Neural progenitor cell (in vitro differentiated cells): ENCODE measurements around the gene STK4. TPM values are rescaled to one million over a fixed set of nuclear protein-coding genes. Genes with fewer than 3 reads are reported as not detected.

Experiments
- DNase-seq: peaks from one replicate; pipeline ENCODE4 v3.0.0-alpha.2; 2016; ENCODE audit warnings: low spot score
- H2AFZ ChIP-seq: fragments of 200-600 bp; sonication (generic); replicated peaks from 2 replicates; pipeline ENCODE4 v1.6.1; 2016; ENCODE audit warnings: antibody characterized with exemption
- H3F3A ChIP-seq: fragments of 200-600 bp; sonication (generic); 2 replicates; pipeline ENCODE4 v1.6.1; 2016; ENCODE audit warnings: antibody characterized with exemption, low read depth
- H3K27ac ChIP-seq: fragments of 200-600 bp; sonication (generic); 2 replicates; pipeline ENCODE4 v1.5.1; 2016; ENCODE audit warnings: mild to moderate bottlenecking
- H3K27me3 ChIP-seq: fragments of 200-600 bp; sonication (generic); 2 replicates; pipeline ENCODE4 v1.6.1; 2016; ENCODE audit warnings: mild to moderate bottlenecking, moderate library complexity
- H3K36me3 ChIP-seq: fragments of 200-600 bp; sonication (generic); 2 replicates; pipeline ENCODE4 v1.5.1; 2016
- H3K4me1 ChIP-seq: fragments of 200-600 bp; sonication (generic); 2 replicates; pipeline ENCODE4 v1.6.1; 2016; ENCODE audit warnings: mixed run types
- H3K4me2 ChIP-seq: fragments of 200-600 bp; sonication (generic); 2 replicates; pipeline ENCODE4 v1.6.1; 2016
- H3K4me3 ChIP-seq: fragments of 200-600 bp; sonication (generic); 2 replicates; pipeline ENCODE4 v1.5.1; 2016
- H3K79me2 ChIP-seq: fragments of 200-600 bp; sonication (generic); 2 replicates; pipeline ENCODE4 v1.6.1; 2016; ENCODE audit warnings: low read depth
- H3K9ac ChIP-seq: fragments of 200-600 bp; sonication (generic); 2 replicates; pipeline ENCODE4 v1.6.1; 2016
- H3K9me3 ChIP-seq: fragments of 200-600 bp; sonication (generic); 2 replicates; pipeline ENCODE4 v1.5.1; 2016; ENCODE audit warnings: low read depth
- H4K20me1 ChIP-seq: fragments of 200-600 bp; sonication (generic); 2 replicates; pipeline ENCODE4 v1.6.1; 2016; ENCODE audit warnings: low read depth
- H3K27ac Mint-ChIP-seq: 3 replicates; pipeline ENCODE4 v1.8.0; 2021; ENCODE audit warnings: mixed read lengths
- H3K27me3 Mint-ChIP-seq: 2 replicates; pipeline ENCODE4 v1.8.0; 2022; ENCODE audit warnings: low read depth, mild to moderate bottlenecking, inconsistent platforms, moderate library complexity, mixed read lengths; ENCODE audit not compliant: insufficient read depth
- H3K36me3 Mint-ChIP-seq: 3 replicates; pipeline ENCODE4 v1.8.0; 2021; ENCODE audit warnings: mixed read lengths
- H3K4me1 Mint-ChIP-seq: 3 replicates; pipeline ENCODE4 v1.8.0; 2021; ENCODE audit warnings: mixed read lengths
- H3K4me3 Mint-ChIP-seq: 3 replicates; pipeline ENCODE4 v1.8.0; 2021; ENCODE audit warnings: mild to moderate bottlenecking, moderate library complexity, mixed read lengths
- H3K9me3 Mint-ChIP-seq: 3 replicates; pipeline ENCODE4 v1.8.0; 2020; ENCODE audit warnings: mixed read lengths
- CTCF ChIP-seq: fragments of 200-600 bp; sonication (generic); IDR thresholded peaks from 2 replicates; pipeline ENCODE4 v1.5.1; 2017; ENCODE audit warnings: antibody characterized with exemption, mild to moderate bottlenecking
- EZH2 ChIP-seq: fragments of 200-600 bp; sonication (generic); IDR thresholded peaks from 2 replicates; pipeline ENCODE4 v1.6.1; 2017; ENCODE audit warnings: antibody characterized with exemption, mild to moderate bottlenecking, moderate library complexity
- EZH2phosphoT487 ChIP-seq: fragments of 200-600 bp; sonication (generic); IDR thresholded peaks from 2 replicates; pipeline ENCODE4 v1.6.1; 2017; ENCODE audit warnings: antibody characterized with exemption
- total RNA-seq: library from RNA; depleted of rRNA; stranded (reverse); fragments of >200 nt; gene quantifications from 2 replicates; pipeline ENCODE4 v1.2.3, GENCODE V29; 2015; ENCODE audit warnings: low replicate concordance

The STK4 gene
- total RNA-seq, 1 donor from 2014 or later = 46.1 TPM

- no peaks in the 10 kb centered on the region for H3K4me1 ChIP-seq
- H3K4me2 ChIP-seq = peak within 1 kb of the TSS; percentile 62
- peaks cover 4% of the 10 kb centered on the region for H3K4me1 Mint-ChIP-seq
- H3K36me3 Mint-ChIP-seq = no peaks in the 10 kb centered on the region
- peaks cover 27% of the 10 kb centered on the region for H3K27me3 Mint-ChIP-seq
- H3K27ac Mint-ChIP-seq = no peak within 1 kb of the TSS
- H2AFZ ChIP-seq = peak within 1 kb of the TSS; percentile 67
- H3F3A ChIP-seq = no peaks in the 10 kb centered on the region
- peak; percentile 8 for TF ChIP-seq CTCF
- no peak for TF ChIP-seq EZH2
- TF ChIP-seq EZH2phosphoT487 = no peak
- no peaks in the 10 kb centered on the region for H3K9me3 ChIP-seq
- H3K27me3 ChIP-seq = peaks cover 60% of the 10 kb centered on the region
- no peaks in the 10 kb centered on the region for H3K79me2 ChIP-seq
- no peak within 1 kb of the TSS for H3K9ac ChIP-seq
- no peaks in the 10 kb centered on the region for H3K36me3 ChIP-seq
- peak within 1 kb of the TSS; percentile 52 for H3K4me3 Mint-ChIP-seq
- DNase-seq = peak; percentile 72
- H3K27ac ChIP-seq = no peak within 1 kb of the TSS
- H3K9me3 Mint-ChIP-seq = no peaks in the 10 kb centered on the region
- peak within 1 kb of the TSS; percentile 34 for H3K4me3 ChIP-seq
- H4K20me1 ChIP-seq = no peaks in the 10 kb centered on the region
These were observed 134.4 kb downstream of the STK4 start, which contains the start of gene KCNS1 for GRCh38 chr20:45100563-45101245. TSS of gene KCNS1 (minus strand) at chr20:45101127. CDS start at chr20:45099236, 1,891 bp downstream.

- TF ChIP-seq EZH2 (no peak), CTCF (no peak), EZH2phosphoT487 (no peak)
- Histone ChIP-seq H3K4me1 (no peaks in the 10 kb centered on the region), H3K9ac (no peak overlapping the region), H3K79me2 (no peaks in the 10 kb centered on the region), H3K4me3 (peak overlapping the region; percentile 34), H4K20me1 (no peaks in the 10 kb centered on the region), H3F3A (no peaks in the 10 kb centered on the region), H3K27ac (no peak overlapping the region), H3K36me3 (no peaks in the 10 kb centered on the region), H3K9me3 (no peaks in the 10 kb centered on the region), H3K4me2 (peak overlapping the region; percentile 62), H2AFZ (peak overlapping the region; percentile 67), H3K27me3 (peaks cover 55% of the 10 kb centered on the region)
- H3K9me3 Mint-ChIP-seq = no peaks in the 10 kb centered on the region
- peaks cover 4% of the 10 kb centered on the region for H3K4me1 Mint-ChIP-seq
- no peak for DNase-seq
- H3K27me3 Mint-ChIP-seq = peaks cover 25% of the 10 kb centered on the region
- H3K27ac Mint-ChIP-seq = no peak overlapping the region
- no peak overlapping the region for H3K4me3 Mint-ChIP-seq
- H3K36me3 Mint-ChIP-seq = no peaks in the 10 kb centered on the region
These were observed 135.1 kb downstream of the STK4 start for GRCh38 chr20:45101333-45101850.

- no peaks in the 10 kb centered on the region for H3K4me1 ChIP-seq
- no peaks in the 10 kb centered on the region for H3K79me2 ChIP-seq
- Mint-ChIP-seq H3K36me3 (no peaks in the 10 kb centered on the region), H3K27ac (no peak overlapping the region), H3K4me1 (peaks cover 4% of the 10 kb centered on the region), H3K27me3 (peaks cover 25% of the 10 kb centered on the region), H3K4me3 (no peak overlapping the region), H3K9me3 (no peaks in the 10 kb centered on the region)
- H4K20me1 ChIP-seq = no peaks in the 10 kb centered on the region
- H3K9me3 ChIP-seq = no peaks in the 10 kb centered on the region
- no peaks in the 10 kb centered on the region for H3F3A ChIP-seq
- no peak for DNase-seq
- H3K36me3 ChIP-seq = no peaks in the 10 kb centered on the region
- no peak overlapping the region for H2AFZ ChIP-seq
- H3K27ac ChIP-seq = no peak overlapping the region
- TF ChIP-seq CTCF (no peak), EZH2 (no peak), EZH2phosphoT487 (no peak)
- H3K4me3 ChIP-seq = no peak overlapping the region
- peaks cover 38% of the 10 kb centered on the region for H3K27me3 ChIP-seq
- H3K4me2 ChIP-seq = no peak overlapping the region
- no peak overlapping the region for H3K9ac ChIP-seq
These were observed 136.8 kb downstream of the STK4 start for GRCh38 chr20:45103072-45103471.
